HCT116 (cell line): ENCODE results near the gene SLC18B1. TPM values are rescaled to one million over a fixed set of nuclear protein-coding genes. Genes with fewer than 3 reads are reported as not detected.

Source experiments
- ATAC-seq: fragments of 200-7000 bp; cut with Tn5 transposase; 2 replicates; pipeline ENCODE4 v1.9.1; 2020; ENCODE audit warnings: mild to moderate bottlenecking, moderate library complexity
- BruUV-seq: library from RNA; stranded (reverse); fragments of 400-500 nt; replicated peaks from 2 replicates; lab custom pipeline; 2021; lab: Mats Ljungman, UMichigan
- CTCF ChIA-PET: fragments of 300-600 bp; sonication (Branson Sonifier 250); formaldehyde crosslinking; loops from one replicate; lab custom pipeline; 2021; ENCODE audit warnings: antibody characterized with exemption; lab: Charles Lee
- POLR2A ChIA-PET: fragments of 300-600, 350-600 bp; sonication (Branson Sonifier 250); formaldehyde crosslinking; loops from one replicate; lab custom pipeline; 2021; ENCODE audit warnings: antibody characterized with exemption; lab: Charles Lee
- RAD21 ChIA-PET, 2 experiments: fragments of 300-600 bp; sonication (Branson Sonifier 250); formaldehyde crosslinking; loops; one replicate each; lab custom pipeline; 2023; ENCODE audit warnings: low total read pairs in 2 of 2; ENCODE audit not compliant: uncharacterized antibody in 2 of 2, unreplicated experiment in 2 of 2, low non-redundant PET in 1 of 2; lab: Charles Lee
- DNase-seq: peaks from one replicate; pipeline ENCODE4 v3.0.0-alpha.2; 2010; ENCODE audit warnings: low read depth, low spot score
- H2AFZ ChIP-seq: fragments of 200-600 bp; shearing (Covaris generic), sonication (generic); 2 replicates; pipeline ENCODE4 v1.6.1; 2017; ENCODE audit warnings: low read depth, mixed run types, mixed read lengths, antibody characterized with exemption, low read length; ENCODE audit not compliant: poor library complexity, severe bottlenecking
- H3K27ac ChIP-seq: 2 replicates; pipeline ENCODE4 v1.5.1; 2012; ENCODE audit warnings: low read depth, low read length
- H3K27me3 ChIP-seq: fragments of 200-600 bp; sonication (generic); 2 replicates; pipeline ENCODE4 v1.6.1; 2016; ENCODE audit warnings: mixed run types, low read length, mixed read lengths; ENCODE audit not compliant: insufficient read depth
- H3K36me3 ChIP-seq, 2 experiments: fragments of 200-500 bp in 1 of 2; fragments of 200-600 bp in 1 of 2; sonication (Bioruptor generic) in 1 of 2; sonication (generic) in 1 of 2; 2 replicates each; pipeline versions ENCODE4 v1.5.1 to v1.6.1; 2014 to 2016; ENCODE audit warnings: low read length in 2 of 2, inconsistent platforms in 1 of 2, mixed read lengths in 1 of 2, mixed run types in 1 of 2; ENCODE audit not compliant: insufficient read depth in 2 of 2, control insufficient read depth in 1 of 2
- H3K4me1 ChIP-seq, 2 experiments: fragments of 200-600 bp in 1 of 2; sonication (generic) in 1 of 2; 2 replicates each; pipeline versions ENCODE4 v1.5.1 to v1.6.1; 2012 to 2017; ENCODE audit warnings: low read length in 2 of 2, inconsistent platforms in 1 of 2, mild to moderate bottlenecking in 1 of 2, mixed read lengths in 1 of 2, mixed run types in 1 of 2, moderate library complexity in 1 of 2; ENCODE audit not compliant: insufficient read depth in 2 of 2, control insufficient read depth in 1 of 2
- H3K4me2 ChIP-seq: fragments of 200-600 bp; sonication (generic); 2 replicates; pipeline ENCODE4 v1.6.1; 2017; ENCODE audit warnings: mixed run types, low read length, mixed read lengths
- H3K4me3 ChIP-seq, 2 experiments: fragments of 200-600 bp in 1 of 2; sonication (generic) in 1 of 2; replicated peaks in 1 of 2; 2 replicates each; pipeline ENCODE4 v1.5.1; 2011 to 2016; ENCODE audit warnings: low read length in 2 of 2, control low read depth in 1 of 2, low read depth in 1 of 2, mild to moderate bottlenecking in 1 of 2, mixed read lengths in 1 of 2, mixed run types in 1 of 2
- H3K79me2 ChIP-seq: fragments of 200-600 bp; sonication (generic); 2 replicates; pipeline ENCODE4 v1.6.1; 2017; ENCODE audit warnings: mild to moderate bottlenecking, mixed run types, low read length, moderate library complexity, mixed read lengths; ENCODE audit not compliant: insufficient read depth
- H3K9ac ChIP-seq: fragments of 200-600 bp; sonication (generic); 2 replicates; pipeline ENCODE4 v1.6.1; 2016; ENCODE audit warnings: low read length, mixed read lengths
- H3K9me2 ChIP-seq: fragments of 200-600 bp; sonication (generic), shearing (Covaris generic); 2 replicates; pipeline ENCODE4 v1.6.1; 2017; ENCODE audit warnings: mixed run types, mild to moderate bottlenecking, moderate library complexity; ENCODE audit not compliant: insufficient read depth
- H3K9me3 ChIP-seq, 2 experiments: fragments of 200-500 bp in 1 of 2; fragments of 200-600 bp in 1 of 2; sonication (Bioruptor generic) in 1 of 2; sonication (generic) in 1 of 2; 2 replicates each; pipeline ENCODE4 v1.6.1; 2014 to 2017; ENCODE audit warnings: low read length in 2 of 2, mixed read lengths in 2 of 2, inconsistent platforms in 1 of 2, low read depth in 1 of 2, mild to moderate bottlenecking in 1 of 2, mixed run types in 1 of 2, moderate library complexity in 1 of 2; ENCODE audit not compliant: control insufficient read depth in 1 of 2, insufficient read depth in 1 of 2
- H4K20me1 ChIP-seq: fragments of 200-600 bp; sonication (generic), shearing (Covaris generic); 2 replicates; pipeline ENCODE4 v1.6.1; 2017; ENCODE audit warnings: mixed run types, mild to moderate bottlenecking, moderate library complexity; ENCODE audit not compliant: insufficient read depth
- CBX3 ChIP-seq: IDR thresholded peaks from 2 replicates; pipeline ENCODE4 v1.6.1; 2012; ENCODE audit warnings: low read depth
- CEBPB ChIP-seq: IDR thresholded peaks from 2 replicates; pipeline ENCODE4 v1.6.1; 2012; ENCODE audit warnings: low read depth
- EGR1 ChIP-seq: IDR thresholded peaks from 2 replicates; pipeline ENCODE4 v1.6.1; 2012; ENCODE audit warnings: low read depth
- ELF1 ChIP-seq: IDR thresholded peaks from 2 replicates; pipeline ENCODE4 v1.6.1; 2012; ENCODE audit warnings: low read depth, borderline replicate concordance
- EZH2phosphoT487 ChIP-seq: fragments of 200-600 bp; IDR thresholded peaks from 2 replicates; pipeline ENCODE4 v1.6.1; 2018; ENCODE audit warnings: antibody characterized with exemption, borderline replicate concordance
- FOSL1 ChIP-seq: IDR thresholded peaks from 2 replicates; pipeline ENCODE4 v1.6.1; 2012; ENCODE audit warnings: low read depth
- JUND ChIP-seq: IDR thresholded peaks from 2 replicates; pipeline ENCODE4 v1.6.1; 2012
- POLR2A ChIP-seq: IDR thresholded peaks from 2 replicates; pipeline ENCODE4 v1.7.0; 2011; ENCODE audit warnings: borderline replicate concordance; ENCODE audit not compliant: insufficient read depth, insufficient read length; ENCODE audit errors: extremely low read depth
- POLR2AphosphoS5 ChIP-seq: IDR thresholded peaks from 2 replicates; pipeline ENCODE4 v1.6.1; 2011; ENCODE audit warnings: mild to moderate bottlenecking, low read depth, low read length, moderate library complexity
- SRF ChIP-seq: IDR thresholded peaks from 2 replicates; pipeline ENCODE4 v1.6.1; 2012; ENCODE audit warnings: low read depth
- TCF7L2 ChIP-seq: IDR thresholded peaks from 2 replicates; pipeline ENCODE4 v1.7.0; 2011; ENCODE audit warnings: borderline replicate concordance, inconsistent platforms; ENCODE audit not compliant: insufficient read depth, insufficient read length; ENCODE audit errors: extremely low read depth
- YY1 ChIP-seq: IDR thresholded peaks from 2 replicates; pipeline ENCODE4 v1.6.1; 2011; ENCODE audit warnings: low read length, low read depth, moderate library complexity, mild to moderate bottlenecking; ENCODE audit not compliant: insufficient replicate concordance; ENCODE audit errors: extremely low read depth
- ZFX ChIP-seq: fragments of 450-650 bp; IDR thresholded peaks from 2 replicates; pipeline ENCODE4 v1.6.1; 2017
- intact Hi-C: fragments of 100-400 bp; cut with micrococcal nuclease; formaldehyde crosslinking; loops from 2 replicates; pipeline ENCODE4 v1.10.0; 2022
- total RNA-seq: library from RNA; stranded (reverse); gene quantifications from one replicate; pipeline ENCODE4 v1.2.1, GENCODE V29; 2021; ENCODE audit not compliant: unreplicated experiment
- TF ChIP-seq, protein P1 (sequence below): IDR thresholded peaks from 2 replicates; pipeline ENCODE4 v1.6.1; 2012; ENCODE audit warnings: low read depth
- TF ChIP-seq, protein P2 (sequence below): IDR thresholded peaks from 2 replicates; pipeline ENCODE4 v1.6.1; 2012
- TF ChIP-seq, protein P3 (sequence below), 3 experiments: fragments of 200-600 bp in 1 of 3; sonication (generic) in 1 of 3; IDR thresholded peaks in 2 of 3; conservative IDR thresholded peaks in 1 of 3; 2 replicates each; pipeline ENCODE4 v1.5.1; 2012 to 2017; ENCODE audit warnings: low read depth in 2 of 3, low read length in 2 of 3, antibody characterized with exemption in 1 of 3, borderline replicate concordance in 1 of 3, control low read depth in 1 of 3, mild to moderate bottlenecking in 1 of 3, mixed read lengths in 1 of 3, mixed run types in 1 of 3, moderate library complexity in 1 of 3; ENCODE audit not compliant: insufficient read depth in 1 of 3

The SLC18B1 gene
- total RNA-seq, 1 experiment from 2014 or later = 18.1 TPM

DNA sequence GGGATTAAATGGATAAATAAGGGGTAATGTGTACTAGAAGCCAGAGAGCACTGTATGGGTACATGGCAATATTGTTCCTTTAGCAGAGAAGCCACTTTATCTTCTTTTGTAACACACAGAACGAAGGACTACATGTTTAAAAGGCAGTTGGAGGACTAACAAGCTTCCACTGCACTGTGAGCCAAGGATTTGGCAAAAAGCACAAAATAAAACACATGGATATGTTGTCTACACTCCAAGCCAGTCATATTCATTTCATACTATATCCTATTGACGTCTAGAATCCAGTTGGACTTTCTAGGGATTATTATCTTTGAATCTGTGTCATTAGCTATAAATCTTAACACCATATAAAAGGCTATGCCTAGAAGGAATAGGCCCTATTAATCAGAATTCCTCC lies 3.0 kb downstream of the SLC18B1 start:
- no peaks in the 10 kb centered on the region for H3K9me2 ChIP-seq
- H2AFZ ChIP-seq = no peak overlapping the region
- H3K27ac ChIP-seq = no peak overlapping the region
- peaks cover 2 to 6% of the 10 kb centered on the region in 2 experiments; a peak in 2 of 4 replicates for H3K4me1 ChIP-seq
- intact Hi-C loops = no loop called here
- ATAC-seq (no peak), DNase-seq (no peak)
- TF ChIP-seq, protein P1, sequence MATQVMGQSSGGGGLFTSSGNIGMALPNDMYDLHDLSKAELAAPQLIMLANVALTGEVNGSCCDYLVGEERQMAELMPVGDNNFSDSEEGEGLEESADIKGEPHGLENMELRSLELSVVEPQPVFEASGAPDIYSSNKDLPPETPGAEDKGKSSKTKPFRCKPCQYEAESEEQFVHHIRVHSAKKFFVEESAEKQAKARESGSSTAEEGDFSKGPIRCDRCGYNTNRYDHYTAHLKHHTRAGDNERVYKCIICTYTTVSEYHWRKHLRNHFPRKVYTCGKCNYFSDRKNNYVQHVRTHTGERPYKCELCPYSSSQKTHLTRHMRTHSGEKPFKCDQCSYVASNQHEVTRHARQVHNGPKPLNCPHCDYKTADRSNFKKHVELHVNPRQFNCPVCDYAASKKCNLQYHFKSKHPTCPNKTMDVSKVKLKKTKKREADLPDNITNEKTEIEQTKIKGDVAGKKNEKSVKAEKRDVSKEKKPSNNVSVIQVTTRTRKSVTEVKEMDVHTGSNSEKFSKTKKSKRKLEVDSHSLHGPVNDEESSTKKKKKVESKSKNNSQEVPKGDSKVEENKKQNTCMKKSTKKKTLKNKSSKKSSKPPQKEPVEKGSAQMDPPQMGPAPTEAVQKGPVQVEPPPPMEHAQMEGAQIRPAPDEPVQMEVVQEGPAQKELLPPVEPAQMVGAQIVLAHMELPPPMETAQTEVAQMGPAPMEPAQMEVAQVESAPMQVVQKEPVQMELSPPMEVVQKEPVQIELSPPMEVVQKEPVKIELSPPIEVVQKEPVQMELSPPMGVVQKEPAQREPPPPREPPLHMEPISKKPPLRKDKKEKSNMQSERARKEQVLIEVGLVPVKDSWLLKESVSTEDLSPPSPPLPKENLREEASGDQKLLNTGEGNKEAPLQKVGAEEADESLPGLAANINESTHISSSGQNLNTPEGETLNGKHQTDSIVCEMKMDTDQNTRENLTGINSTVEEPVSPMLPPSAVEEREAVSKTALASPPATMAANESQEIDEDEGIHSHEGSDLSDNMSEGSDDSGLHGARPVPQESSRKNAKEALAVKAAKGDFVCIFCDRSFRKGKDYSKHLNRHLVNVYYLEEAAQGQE = no peak
- TF ChIP-seq CEBPB = no peak
- no peak for TF ChIP-seq JUND
- no peak for TF ChIP-seq SRF
- no peak for TF ChIP-seq FOSL1
- no peak for TF ChIP-seq ZFX
- no peak overlapping the region for H3K9ac ChIP-seq
- H3K4me2 ChIP-seq = no peak overlapping the region
- POLR2A ChIA-PET = no interaction called here
- H3K9me3 ChIP-seq = no peaks in the 10 kb centered on the region
- H4K20me1 ChIP-seq = no peaks in the 10 kb centered on the region
- RAD21 ChIA-PET = no interaction called here
- H3K79me2 ChIP-seq = 0 out of 2 replicates have a peak, but pooled peaks cover 5% of the 10 kb centered on the region
- peaks cover 0 to 8% of the 10 kb centered on the region in 2 experiments; a peak in 1 of 4 replicates for H3K36me3 ChIP-seq
- H3K4me3 ChIP-seq = no peak overlapping the region
- CTCF ChIA-PET = interaction anchor here (0.7 kb wide), 1 partner anchor 9 kb away, joined by 4 read pairs; no protein-coding TSS in a partner anchor
- no TSS peak for BruUV-seq
- H3K27me3 ChIP-seq = no peaks in the 10 kb centered on the region

DNA sequence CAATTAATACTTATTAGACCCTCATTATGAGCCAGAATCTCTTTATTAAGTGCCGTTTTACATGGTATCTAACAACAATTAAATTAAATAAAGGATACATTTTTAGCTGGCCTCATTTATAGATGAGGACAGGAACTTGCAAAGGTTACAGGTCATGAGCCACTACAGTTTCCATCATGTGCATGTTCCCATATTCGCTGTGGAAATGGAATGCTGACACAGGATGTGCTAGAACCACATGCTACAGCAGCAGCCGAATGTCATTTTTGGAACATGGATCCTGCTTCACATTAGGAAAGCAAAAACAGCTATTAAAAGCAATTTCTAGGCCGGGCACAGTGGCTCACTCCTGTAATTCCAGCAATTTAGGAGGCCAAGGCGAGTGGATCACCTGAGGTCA lies 5.9 kb downstream of the SLC18B1 start:
- Histone ChIP-seq H3K36me3 (peaks cover 2 to 11% of the 10 kb centered on the region in 2 experiments; a peak in 1 of 4 replicates), H3K79me2 (no peaks in the 10 kb centered on the region), H3K9me2 (no peaks in the 10 kb centered on the region), H2AFZ (no peak overlapping the region), H3K27me3 (no peaks in the 10 kb centered on the region), H3K27ac (no peak overlapping the region), H3K9me3 (no peaks in the 10 kb centered on the region), H3K4me1 (peaks cover 0 to 1% of the 10 kb centered on the region in 2 experiments; a peak in 2 of 4 replicates), H4K20me1 (no peaks in the 10 kb centered on the region), H3K4me2 (no peak overlapping the region), H3K4me3 (no peak overlapping the region), H3K9ac (no peak overlapping the region)
- ChIA-PET RAD21 (no interaction called here), CTCF (no interaction called here), POLR2A (no interaction called here)
- ATAC-seq (no peak), DNase-seq (no peak)
- intact Hi-C loops = no loop called here
- no TSS peak for BruUV-seq
- TF ChIP-seq CBX3 (no peak), ZFX (no peak), TCF7L2 (no peak), SRF (no peak), ELF1 (no peak), POLR2A (no peak), POLR2AphosphoS5 (no peak), FOSL1 (no peak), CEBPB (no peak), EGR1 (no peak), EZH2phosphoT487 (no peak), YY1 (no peak)
- TF ChIP-seq, protein P2, sequence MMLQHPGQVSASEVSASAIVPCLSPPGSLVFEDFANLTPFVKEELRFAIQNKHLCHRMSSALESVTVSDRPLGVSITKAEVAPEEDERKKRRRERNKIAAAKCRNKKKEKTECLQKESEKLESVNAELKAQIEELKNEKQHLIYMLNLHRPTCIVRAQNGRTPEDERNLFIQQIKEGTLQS = no peak
- TF ChIP-seq, protein P3, sequence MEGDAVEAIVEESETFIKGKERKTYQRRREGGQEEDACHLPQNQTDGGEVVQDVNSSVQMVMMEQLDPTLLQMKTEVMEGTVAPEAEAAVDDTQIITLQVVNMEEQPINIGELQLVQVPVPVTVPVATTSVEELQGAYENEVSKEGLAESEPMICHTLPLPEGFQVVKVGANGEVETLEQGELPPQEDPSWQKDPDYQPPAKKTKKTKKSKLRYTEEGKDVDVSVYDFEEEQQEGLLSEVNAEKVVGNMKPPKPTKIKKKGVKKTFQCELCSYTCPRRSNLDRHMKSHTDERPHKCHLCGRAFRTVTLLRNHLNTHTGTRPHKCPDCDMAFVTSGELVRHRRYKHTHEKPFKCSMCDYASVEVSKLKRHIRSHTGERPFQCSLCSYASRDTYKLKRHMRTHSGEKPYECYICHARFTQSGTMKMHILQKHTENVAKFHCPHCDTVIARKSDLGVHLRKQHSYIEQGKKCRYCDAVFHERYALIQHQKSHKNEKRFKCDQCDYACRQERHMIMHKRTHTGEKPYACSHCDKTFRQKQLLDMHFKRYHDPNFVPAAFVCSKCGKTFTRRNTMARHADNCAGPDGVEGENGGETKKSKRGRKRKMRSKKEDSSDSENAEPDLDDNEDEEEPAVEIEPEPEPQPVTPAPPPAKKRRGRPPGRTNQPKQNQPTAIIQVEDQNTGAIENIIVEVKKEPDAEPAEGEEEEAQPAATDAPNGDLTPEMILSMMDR (IDR thresholded peaks at IDR 0.05 in 2 of 3, conservative IDR thresholded peaks at IDR 0.05 in 1 of 3; ENCODE audit: borderline replicate concordance in 1 of 3, insufficient read depth in 1 of 3, low read depth in 2 of 3, low read length in 2 of 3) = no peak
